PFSK-1 (cell line): Measurements from ENCODE around the gene SBK2.

Experiments
- FOXP2 ChIP-seq: optimal IDR thresholded peaks from 2 replicates; pipeline ENCODE3; 2011; ENCODE audit warnings: borderline replicate concordance, control low read depth, inconsistent platforms; ENCODE audit not compliant: insufficient read depth; ENCODE audit errors: extremely low read length, extremely low read depth
- POLR2AphosphoS5 ChIP-seq: IDR thresholded peaks from 2 replicates; pipeline ENCODE4 v1.6.1; 2012; ENCODE audit warnings: low read depth, mild to moderate bottlenecking, control low read depth, low read length, moderate library complexity
- REST ChIP-seq, 2 experiments: IDR thresholded peaks; 2 replicates each; pipeline versions ENCODE4 v1.6.1 to v1.8.0; 2011 to 2012; ENCODE audit warnings: low read depth in 2 of 2, low read length in 2 of 2, control low read depth in 1 of 2, inconsistent platforms in 1 of 2, mild to moderate bottlenecking in 1 of 2, moderate library complexity in 1 of 2; ENCODE audit not compliant: insufficient read depth in 1 of 2
- SIN3A ChIP-seq: IDR thresholded peaks from 2 replicates; pipeline ENCODE4 v1.6.1; 2012; ENCODE audit warnings: mild to moderate bottlenecking, low read length, moderate library complexity, borderline replicate concordance; ENCODE audit not compliant: insufficient read depth
- TAF1 ChIP-seq: IDR thresholded peaks from 2 replicates; pipeline ENCODE4 v1.6.1; 2012; ENCODE audit warnings: low read length, control low read depth, borderline replicate concordance; ENCODE audit not compliant: insufficient read depth

Gene SBK2

GRCh38 chr19:55482156-55482961, 54.6 kb downstream of the SBK2 start:
- TF ChIP-seq SIN3A: no peak
- no peak for TF ChIP-seq FOXP2
- no peak for TF ChIP-seq REST (IDR thresholded peaks at IDR 0.05; ENCODE audit: insufficient read depth in 1 of 2, low read depth in 2 of 2, low read length in 2 of 2)
- no peak for TF ChIP-seq POLR2AphosphoS5
- TF ChIP-seq TAF1: no peak

GRCh38 chr19:55481794-55482155, 55.2 kb downstream of the SBK2 start:
- TF ChIP-seq POLR2AphosphoS5 (no peak), REST (IDR thresholded peaks at IDR 0.05; ENCODE audit: insufficient read depth in 1 of 2, low read depth in 2 of 2, low read length in 2 of 2) (no peak), SIN3A (no peak), TAF1 (no peak), FOXP2 (no peak)

GRCh38 chr19:55481148-55481793, 55.7 kb downstream of the SBK2 start:
- TF ChIP-seq REST (IDR thresholded peaks at IDR 0.05; ENCODE audit: insufficient read depth in 1 of 2, low read depth in 2 of 2, low read length in 2 of 2): no peak
- no peak for TF ChIP-seq POLR2AphosphoS5
- no peak for TF ChIP-seq TAF1
- TF ChIP-seq SIN3A: no peak
- no peak for TF ChIP-seq FOXP2

- TF ChIP-seq SIN3A (no peak), POLR2AphosphoS5 (no peak), TAF1 (no peak), FOXP2 (no peak), REST (IDR thresholded peaks at IDR 0.05; ENCODE audit: insufficient read depth in 1 of 2, low read depth in 2 of 2, low read length in 2 of 2) (no peak)
Measured at GRCh38 chr19:55479451-55480230, 57.3 kb downstream of the SBK2 start.
